ENCODE measurements around the gene WWOX.

Gene WWOX

DNA sequence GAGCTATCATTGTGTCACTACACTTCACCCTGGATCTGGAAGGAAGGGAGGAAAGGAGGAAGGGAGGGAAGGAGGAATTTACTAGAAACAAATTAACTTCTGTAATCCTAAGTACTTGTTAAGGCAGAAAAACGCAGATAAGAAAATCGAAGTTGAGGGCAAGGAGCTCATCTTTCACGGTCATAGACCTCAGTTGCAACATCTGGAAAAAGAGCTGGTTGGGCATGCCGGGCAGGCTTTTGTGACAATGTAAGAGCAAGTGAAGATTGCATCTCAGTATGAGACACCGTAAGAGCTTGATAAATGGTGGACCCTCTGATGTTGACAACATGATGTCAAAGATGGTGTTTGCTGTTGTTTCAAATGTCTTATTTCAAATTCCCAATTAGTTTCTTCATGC is 779.6 kb downstream of the WWOX start:
- TF ChIP-seq, protein P1, sequence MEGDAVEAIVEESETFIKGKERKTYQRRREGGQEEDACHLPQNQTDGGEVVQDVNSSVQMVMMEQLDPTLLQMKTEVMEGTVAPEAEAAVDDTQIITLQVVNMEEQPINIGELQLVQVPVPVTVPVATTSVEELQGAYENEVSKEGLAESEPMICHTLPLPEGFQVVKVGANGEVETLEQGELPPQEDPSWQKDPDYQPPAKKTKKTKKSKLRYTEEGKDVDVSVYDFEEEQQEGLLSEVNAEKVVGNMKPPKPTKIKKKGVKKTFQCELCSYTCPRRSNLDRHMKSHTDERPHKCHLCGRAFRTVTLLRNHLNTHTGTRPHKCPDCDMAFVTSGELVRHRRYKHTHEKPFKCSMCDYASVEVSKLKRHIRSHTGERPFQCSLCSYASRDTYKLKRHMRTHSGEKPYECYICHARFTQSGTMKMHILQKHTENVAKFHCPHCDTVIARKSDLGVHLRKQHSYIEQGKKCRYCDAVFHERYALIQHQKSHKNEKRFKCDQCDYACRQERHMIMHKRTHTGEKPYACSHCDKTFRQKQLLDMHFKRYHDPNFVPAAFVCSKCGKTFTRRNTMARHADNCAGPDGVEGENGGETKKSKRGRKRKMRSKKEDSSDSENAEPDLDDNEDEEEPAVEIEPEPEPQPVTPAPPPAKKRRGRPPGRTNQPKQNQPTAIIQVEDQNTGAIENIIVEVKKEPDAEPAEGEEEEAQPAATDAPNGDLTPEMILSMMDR (IDR thresholded peaks at IDR 0.05; ENCODE audit: insufficient read depth, missing control alignments), result no peak
- FAIRE-seq (no peak), DNase-seq (ENCODE audit: insufficient read length, low spot score) (no peak)

DNA sequence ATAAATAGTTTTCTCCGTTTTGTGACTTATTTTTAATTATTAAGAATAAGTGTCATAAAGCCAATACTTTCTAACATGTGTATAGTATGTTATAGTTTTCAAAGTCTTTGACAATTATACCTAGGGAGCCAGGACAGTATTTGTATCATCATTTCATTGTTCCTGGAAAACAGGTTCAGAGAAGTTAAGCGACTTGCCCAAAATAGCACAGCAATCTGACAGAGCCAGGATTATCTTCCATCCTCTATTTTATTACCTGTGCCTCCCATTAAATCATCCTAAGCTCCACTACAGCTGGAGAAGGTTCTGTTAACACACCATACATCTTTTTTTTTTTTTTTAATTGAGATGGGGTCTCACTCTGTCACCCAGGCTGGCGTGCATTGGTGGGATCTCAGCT is 782.7 kb downstream of the WWOX start:
- FAIRE-seq (no peak), DNase-seq (ENCODE audit: insufficient read length, low spot score) (no peak)
- TF ChIP-seq, protein P1 (IDR thresholded peaks at IDR 0.05; ENCODE audit: insufficient read depth, missing control alignments), result no peak

DNA sequence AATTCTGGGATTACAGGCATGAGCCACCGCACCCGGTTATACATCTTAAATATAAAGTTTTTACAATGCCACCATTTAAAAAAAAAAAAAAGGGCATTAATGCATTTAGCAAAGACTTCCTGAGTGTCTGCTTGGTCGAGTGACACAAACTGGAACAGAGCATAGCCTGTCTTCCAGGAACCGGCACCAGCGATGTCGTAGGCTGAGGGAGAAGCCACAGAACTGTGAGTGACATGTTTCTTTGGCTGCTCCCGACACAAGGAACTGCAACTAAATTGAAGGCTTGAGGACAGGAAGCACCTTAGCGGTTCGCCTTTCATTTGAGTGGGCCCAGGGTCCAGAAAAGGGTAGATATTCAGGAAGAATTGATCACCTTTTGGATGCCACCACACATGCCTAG is 783.3 kb downstream of the WWOX start:
- FAIRE-seq (no peak), DNase-seq (ENCODE audit: insufficient read length, low spot score) (no peak)

DNA sequence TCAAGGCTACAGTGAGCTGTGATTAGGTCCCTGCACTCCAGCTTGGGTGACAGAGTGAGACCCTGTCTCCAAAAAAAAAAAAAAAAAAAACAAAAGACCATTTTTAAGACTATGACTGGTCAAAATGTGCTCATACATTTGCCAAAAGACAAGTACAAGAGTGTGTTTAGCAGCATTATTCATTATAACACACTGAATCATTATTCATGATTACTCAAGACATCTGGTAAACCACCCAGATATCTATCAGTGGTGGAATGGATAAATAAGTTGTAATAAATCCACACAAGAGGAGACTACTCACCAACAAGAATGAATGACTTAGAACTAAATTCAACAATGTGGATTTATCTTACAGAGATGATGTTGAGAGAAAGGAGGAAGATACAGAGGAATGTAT is 784.8 kb downstream of the WWOX start:
- FAIRE-seq (no peak), DNase-seq (ENCODE audit: insufficient read length, low spot score) (no peak)
- TF ChIP-seq, protein P1 (IDR thresholded peaks at IDR 0.05; ENCODE audit: insufficient read depth, missing control alignments), result no peak

More for the DNA sequence above, 783.3 kb downstream of the WWOX start:
- TF ChIP-seq, protein P1 (IDR thresholded peaks at IDR 0.05; ENCODE audit: insufficient read depth, missing control alignments), result no peak

DNA sequence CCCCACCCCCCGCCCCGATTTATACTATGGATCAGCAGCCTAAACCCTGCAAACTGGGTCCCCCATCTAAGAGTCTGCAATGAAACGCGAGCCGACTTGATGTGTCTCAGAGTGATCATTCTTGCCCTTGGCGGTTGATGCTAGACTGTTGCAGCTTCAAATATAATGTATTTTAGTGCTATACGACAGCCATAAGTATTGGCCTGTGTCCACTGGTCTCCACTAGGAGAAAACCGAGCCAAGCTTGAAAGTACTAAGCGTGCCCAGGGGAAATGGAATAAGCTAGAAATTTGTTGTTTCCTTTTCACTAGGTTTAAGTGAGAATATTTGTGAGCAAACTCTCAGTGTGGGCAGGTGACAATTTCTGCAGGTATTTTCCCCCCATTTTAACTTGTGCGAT is 789.9 kb downstream of the WWOX start:
- no peak for DNase-seq (ENCODE audit: insufficient read length, low spot score)
- FAIRE-seq, result no peak
- TF ChIP-seq, protein P1 (IDR thresholded peaks at IDR 0.05; ENCODE audit: insufficient read depth, missing control alignments), result no peak

DNA sequence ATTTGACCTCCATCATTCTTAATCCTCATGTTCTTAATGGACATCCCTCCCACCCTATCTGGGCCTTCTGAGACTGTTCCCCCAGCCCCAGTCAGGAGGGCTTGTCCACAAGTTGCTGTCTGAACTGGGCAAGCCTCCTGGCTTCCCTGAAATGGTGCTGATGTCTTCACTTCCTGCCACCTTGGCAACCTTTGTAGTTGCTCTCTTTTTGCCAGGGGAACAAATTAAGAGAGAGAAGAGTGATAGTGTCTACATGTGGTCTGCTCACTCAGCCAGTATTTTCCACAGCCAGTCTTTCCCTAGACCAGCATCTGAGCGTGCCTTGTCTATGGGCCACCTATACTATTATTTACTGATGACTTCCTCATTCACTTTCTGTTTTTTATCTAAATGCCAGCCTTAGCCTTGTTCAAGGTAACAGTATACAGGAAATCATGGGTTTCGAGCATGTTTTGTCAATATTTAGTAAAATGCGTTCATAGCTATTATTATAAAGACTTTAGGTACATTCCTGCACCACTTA is 791.0 kb downstream of the WWOX start:
- FAIRE-seq (no peak), DNase-seq (ENCODE audit: insufficient read length, low spot score) (no peak)
- TF ChIP-seq, protein P1 (IDR thresholded peaks at IDR 0.05; ENCODE audit: insufficient read depth, missing control alignments), result no peak

DNA sequence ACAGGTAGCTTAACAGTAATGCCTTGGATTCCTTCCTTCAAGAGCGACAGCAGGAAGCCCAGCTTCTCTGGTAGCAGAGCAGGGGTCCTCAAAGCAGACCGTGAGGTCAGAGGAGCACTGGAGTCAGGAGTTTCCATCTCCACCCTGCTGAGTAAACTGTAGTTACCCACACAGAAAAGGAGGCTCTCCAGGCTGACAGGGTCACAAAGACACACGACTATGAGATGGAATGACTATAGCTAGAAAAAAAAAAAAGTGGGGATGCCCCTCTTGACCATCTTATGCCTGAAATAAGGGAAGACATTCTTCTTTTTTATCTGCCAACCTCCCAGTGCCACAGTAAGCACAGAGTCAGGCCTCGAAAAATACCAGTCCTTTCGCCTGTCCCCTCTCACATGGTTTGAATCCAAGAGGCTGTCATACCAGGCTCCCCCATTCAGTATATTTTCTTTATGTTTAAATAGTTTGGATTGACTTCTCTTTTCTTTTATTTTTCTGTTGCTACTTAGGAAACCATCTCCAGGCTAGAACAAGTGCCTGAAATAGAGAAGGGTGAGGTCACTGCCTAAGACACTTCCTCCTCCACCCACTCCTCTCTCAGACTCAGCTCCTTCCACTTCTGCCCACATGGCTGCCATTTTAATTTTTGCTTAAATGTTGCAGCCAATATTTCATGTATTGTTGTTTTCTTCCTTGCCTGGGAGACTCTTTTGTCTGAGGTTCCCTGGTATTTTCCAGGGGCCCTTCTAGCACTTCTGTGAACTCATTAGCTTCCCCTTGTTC is 793.7 kb downstream of the WWOX start:
- TF ChIP-seq, protein P1 (IDR thresholded peaks at IDR 0.05; ENCODE audit: insufficient read depth, missing control alignments), result no peak
- DNase-seq (ENCODE audit: insufficient read length, low spot score), result no peak
- no peak for FAIRE-seq
